Inflammatory macrophage treated with lipopolysaccharide for 4 hours (primary cell): ENCODE measurements around the gene MPND.

ENCODE experiments used
- DNase-seq: peaks from one replicate; pipeline ENCODE4 v3.0.0-alpha.2; 2020

The MPND gene

DNA sequence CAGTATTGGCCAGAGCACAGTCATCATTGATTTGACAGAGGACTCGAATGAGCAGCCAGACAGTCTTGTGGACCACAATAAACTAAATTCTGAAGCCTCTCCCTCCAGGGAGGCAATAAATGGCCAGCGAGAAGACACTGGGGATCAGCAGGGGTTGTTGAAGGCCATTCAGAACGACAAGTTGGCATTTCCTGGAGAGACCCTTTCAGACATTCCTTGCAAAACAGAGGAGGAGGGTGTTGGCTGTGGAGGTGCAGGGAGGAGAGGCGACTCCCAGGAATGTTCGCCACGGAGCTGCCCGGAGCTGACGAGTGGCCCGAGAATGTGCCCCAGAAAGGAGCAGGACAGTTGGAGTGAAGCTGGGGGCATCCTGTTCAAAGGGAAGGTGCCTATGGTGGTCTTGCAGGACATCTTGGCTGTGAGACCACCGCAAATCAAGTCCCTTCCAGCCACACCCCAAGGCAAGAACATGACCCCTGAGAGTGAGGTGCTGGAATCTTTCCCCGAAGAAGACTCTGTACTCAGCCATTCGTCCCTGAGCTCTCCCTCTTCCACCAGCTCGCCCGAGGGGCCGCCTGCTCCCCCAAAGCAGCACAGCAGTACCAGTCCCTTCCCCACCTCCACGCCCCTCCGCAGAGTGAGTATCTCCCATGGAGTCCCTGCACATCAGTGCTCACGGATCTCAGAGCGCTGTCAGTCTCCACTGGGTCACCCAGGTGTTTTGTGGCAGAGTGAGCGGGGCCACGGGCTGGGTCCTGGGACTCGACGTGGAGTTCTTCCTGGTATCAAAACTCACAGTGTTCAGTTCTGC, 66.0 kb downstream of the MPND start:
- no peak for DNase-seq
